Activated CD4-positive, CD25-positive, alpha-beta regulatory T cell treated with anti-CD3 and anti-CD28 coated beads, Interleukin-2, amount 50 U/mL, for 24 hours (primary cell): ENCODE data around the gene TJP3.
A peak's percentile ranks its signal among the peaks of the same experiment; 100 is the strongest.

Source experiments
- ATAC-seq, 2 donors: fragments of 150-1000 bp; cut with Tn5 transposase; one replicate each; pipeline ENCODE4 v1.10.0; 2021; ENCODE audit warnings: mild to moderate bottlenecking in 1 of 2, moderate library complexity in 1 of 2

TJP3 gene

GRCh38 chr19:3768748-3769099, 60.5 kb downstream of the TJP3 start:
- ATAC-seq, result no peak

- no peak for ATAC-seq
Observed at GRCh38 chr19:3769494-3769893, 61.3 kb downstream of the TJP3 start.

- ATAC-seq, result no peak
Observed at GRCh38 chr19:3770136-3770999, 62.2 kb downstream of the TJP3 start.

GRCh38 chr19:3771000-3771905, 63.1 kb downstream of the TJP3 start:
- ATAC-seq, result no peak

- no peak for ATAC-seq
Observed at GRCh38 chr19:3771906-3772455, 63.8 kb downstream of the TJP3 start, which contains the start of gene RAX2. Gene RAX2 (minus strand): TSS chr19:3772228. CDS start chr19:3771742, 486 bp downstream.

GRCh38 chr19:3773814-3774515, 65.8 kb downstream of the TJP3 start:
- ATAC-seq, result no peak

GRCh38 chr19:3774621-3775373, 66.6 kb downstream of the TJP3 start:
- ATAC-seq, result no peak

GRCh38 chr19:3775374-3775711, 67.2 kb downstream of the TJP3 start:
- no peak for ATAC-seq

GRCh38 chr19:3775831-3776230, 67.6 kb downstream of the TJP3 start:
- no peak for ATAC-seq

- no peak for ATAC-seq
Observed at GRCh38 chr19:3776479-3777040, 68.4 kb downstream of the TJP3 start.

- no peak for ATAC-seq
Observed at GRCh38 chr19:3778104-3778867, 70.1 kb downstream of the TJP3 start.

GRCh38 chr19:3778899-3779723, 70.9 kb downstream of the TJP3 start:
- ATAC-seq, result no peak

GRCh38 chr19:3780786-3781304, 72.7 kb downstream of the TJP3 start:
- no peak for ATAC-seq

- ATAC-seq, result no peak
Observed at GRCh38 chr19:3781603-3782002, 73.4 kb downstream of the TJP3 start.

GRCh38 chr19:3782330-3782729, 74.1 kb downstream of the TJP3 start:
- no peak for ATAC-seq

GRCh38 chr19:3782903-3783302, 74.7 kb downstream of the TJP3 start:
- no peak for ATAC-seq

- ATAC-seq, result peak in 1 of 2 donors; percentile 36
Observed at GRCh38 chr19:3783660-3784584, 75.7 kb downstream of the TJP3 start.

GRCh38 chr19:3784607-3785450, 76.6 kb downstream of the TJP3 start:
- ATAC-seq, result no peak
